Myocyte (in vitro differentiated cells): ENCODE data around the gene TPGS1. TPM values are rescaled to one million over a fixed set of nuclear protein-coding genes. Genes with fewer than 3 reads are reported as not detected.

Experiments used
- DNase-seq: peaks from one replicate; pipeline ENCODE4 v3.0.0-alpha.2; 2012; ENCODE audit warnings: low read depth
- total RNA-seq: library from RNA; depleted of rRNA; stranded (reverse); fragments of >200 nt; gene quantifications from 2 replicates; pipeline ENCODE4 v1.2.3, GENCODE V29; 2014

The TPGS1 gene
- total RNA-seq, 1 donor from 2014 or later, result 64.5 TPM

DNA sequence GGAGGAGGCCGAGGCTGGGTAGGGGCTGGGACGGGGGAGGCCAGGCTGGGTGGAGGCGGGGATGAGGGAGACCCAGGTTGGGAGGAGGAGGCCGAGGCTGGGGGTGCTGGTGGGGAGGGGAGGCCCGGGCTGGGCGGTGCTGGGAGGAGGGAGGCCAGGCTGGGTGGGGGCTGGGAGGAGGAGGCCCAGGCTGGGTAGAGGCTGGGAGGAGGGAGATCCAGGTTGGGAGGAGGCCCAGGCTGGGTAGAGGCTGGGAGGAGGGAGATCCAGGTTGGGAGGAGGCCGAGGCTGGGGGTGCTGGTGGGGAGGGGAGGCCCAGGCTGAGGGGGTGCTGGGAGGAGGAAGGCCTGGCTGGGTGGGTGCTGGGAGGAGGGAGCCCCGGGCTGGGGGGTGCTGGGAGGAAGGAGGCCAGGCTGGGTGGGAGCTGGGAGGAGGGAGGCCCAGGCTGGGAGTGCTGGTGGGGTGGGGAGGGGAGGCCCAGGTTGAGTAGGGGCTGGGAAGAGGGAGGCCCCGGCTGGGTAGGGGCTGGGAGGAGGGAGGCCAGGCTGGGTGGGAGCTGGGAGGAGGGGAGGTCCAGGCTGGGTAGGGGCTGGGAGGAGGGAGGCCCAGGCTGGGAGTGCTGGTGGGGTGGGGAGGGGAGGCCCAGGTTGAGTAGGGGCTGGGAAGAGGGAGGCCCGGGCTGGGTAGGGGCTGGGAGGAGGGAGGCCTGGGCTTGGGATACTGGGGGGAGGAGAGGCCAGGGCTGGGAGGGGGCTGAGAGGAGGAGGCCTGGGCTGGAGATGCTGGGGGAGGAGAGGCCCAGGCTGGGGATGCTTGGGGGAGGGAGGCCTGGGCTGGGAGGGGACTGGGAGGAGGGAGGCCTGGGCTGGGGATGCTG is 10.7 kb downstream of the TPGS1 start:
- no peak for DNase-seq

DNA sequence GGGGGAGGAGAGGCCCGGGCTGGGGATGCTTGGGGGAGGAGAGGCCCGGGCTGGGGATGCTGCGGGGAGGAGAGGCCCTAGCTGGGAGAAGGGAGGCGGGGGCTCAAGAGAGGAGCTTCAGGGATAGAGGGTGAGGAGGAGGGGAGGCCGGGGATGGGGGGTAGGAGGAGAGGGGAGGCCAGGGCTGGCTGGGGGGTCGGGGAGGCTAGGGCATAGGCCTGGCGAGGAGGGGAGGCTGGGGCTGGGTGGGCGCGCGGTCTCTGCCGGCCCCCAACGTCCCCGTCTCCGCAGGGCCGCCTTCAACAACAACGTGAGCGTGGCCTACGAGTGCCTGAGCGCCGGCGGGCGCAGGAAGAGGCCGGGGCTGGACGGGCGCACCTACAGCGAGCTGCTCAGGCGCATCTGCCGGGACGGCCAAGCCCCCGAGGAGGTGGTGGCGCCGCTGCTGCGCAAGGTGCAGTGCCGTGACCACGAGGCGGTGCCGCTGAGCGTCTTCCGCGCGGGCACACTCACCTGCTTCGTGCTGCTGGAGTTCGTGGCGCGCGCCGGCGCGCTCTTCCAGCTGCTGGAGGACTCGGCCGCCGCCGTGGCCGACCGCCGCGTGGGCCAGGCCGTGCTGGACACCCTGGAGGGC is 11.4 kb downstream of the TPGS1 start:
- DNase-seq, result no peak

DNA sequence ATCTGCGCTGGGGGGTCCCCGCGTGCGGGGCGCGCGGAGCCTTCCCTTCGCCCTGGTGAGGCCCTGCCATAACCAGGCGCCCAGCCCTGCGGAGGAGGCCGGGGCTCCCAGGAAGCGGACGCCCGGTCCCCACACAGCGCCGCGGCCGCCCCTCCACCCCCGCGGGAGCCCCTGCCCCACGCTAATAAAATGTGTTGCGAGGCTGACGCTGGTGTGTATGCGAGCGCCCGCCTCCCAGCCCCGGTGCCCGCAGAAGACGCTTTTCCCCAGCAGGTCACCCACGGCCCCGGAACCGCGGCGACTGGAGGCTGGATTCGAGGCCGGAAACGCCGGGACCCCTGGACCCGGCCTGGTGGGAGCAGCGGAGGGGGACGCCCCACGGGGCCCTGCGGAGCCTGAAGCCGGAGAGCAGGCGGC is 12.2 kb downstream of the TPGS1 start:
- no peak for DNase-seq

DNA sequence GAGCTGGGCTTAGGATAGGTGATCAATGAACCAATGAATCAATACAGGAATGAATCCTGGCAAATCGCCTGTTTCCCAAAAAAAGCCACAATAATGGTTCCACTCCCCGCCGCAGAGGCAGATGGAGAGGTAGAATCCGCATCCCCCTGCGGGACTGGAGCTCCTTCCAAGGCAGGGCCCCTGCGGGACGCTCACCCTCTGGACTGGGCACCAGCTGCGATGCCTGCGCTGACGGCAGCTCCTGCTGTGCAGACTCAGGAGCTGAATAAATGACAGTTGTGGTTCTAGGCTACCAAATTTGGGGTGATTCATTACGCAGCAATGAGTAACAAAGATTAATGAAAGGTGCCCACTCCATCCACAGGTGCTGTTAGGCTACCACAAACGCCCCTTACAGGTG is 15.4 kb downstream of the TPGS1 start:
- no peak for DNase-seq

DNA sequence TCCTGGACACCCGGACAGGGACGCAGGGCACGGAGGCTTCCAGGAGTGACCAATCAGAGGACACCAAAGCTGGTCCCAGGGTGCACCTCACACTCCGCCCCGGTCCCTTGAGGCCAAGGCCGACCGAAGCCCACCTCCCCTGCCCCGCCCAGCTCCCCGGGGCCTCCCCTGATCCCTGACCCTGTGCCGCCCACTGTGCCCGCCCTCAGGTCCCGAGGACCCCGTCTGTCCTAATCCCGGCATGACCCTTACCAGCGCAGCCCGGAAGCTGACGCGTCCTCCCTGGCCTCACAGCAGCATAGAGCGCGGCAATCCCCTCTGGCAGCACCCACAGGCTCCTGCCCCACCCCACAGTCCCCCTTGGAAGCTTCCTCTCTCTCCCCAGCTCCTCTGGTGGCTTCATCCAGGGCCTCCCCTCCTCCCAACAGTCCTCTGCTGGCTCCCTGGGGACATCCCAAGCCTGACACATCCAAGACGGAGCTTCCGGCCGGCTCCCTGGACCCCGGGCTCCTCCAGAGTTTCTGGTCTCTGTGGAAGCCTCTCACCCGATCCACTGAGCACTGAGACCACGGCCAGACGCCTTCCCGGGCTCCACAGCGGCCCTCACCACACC is 16.9 kb downstream of the TPGS1 start:
- DNase-seq, result no peak

DNA sequence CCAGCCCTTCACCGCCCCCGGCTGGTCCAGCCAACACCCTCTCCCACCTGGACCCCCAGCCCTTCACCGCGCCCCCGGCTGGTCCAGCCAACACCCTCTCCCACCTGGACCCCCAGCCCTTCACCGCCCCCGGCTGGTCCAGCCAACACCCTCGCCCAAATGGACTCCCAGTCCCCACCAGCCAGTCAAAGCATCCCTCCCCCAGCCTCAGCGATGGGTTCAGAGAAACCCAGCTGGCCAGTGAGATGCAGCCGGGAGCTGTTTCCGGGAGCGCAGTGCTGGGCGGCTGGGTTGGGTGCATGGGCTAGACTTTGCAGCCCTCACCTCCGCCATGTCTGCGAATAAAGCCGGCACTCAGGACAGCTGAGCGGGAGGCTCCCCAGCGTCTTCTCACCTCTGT is 17.7 kb downstream of the TPGS1 start:
- DNase-seq, result no peak

DNA sequence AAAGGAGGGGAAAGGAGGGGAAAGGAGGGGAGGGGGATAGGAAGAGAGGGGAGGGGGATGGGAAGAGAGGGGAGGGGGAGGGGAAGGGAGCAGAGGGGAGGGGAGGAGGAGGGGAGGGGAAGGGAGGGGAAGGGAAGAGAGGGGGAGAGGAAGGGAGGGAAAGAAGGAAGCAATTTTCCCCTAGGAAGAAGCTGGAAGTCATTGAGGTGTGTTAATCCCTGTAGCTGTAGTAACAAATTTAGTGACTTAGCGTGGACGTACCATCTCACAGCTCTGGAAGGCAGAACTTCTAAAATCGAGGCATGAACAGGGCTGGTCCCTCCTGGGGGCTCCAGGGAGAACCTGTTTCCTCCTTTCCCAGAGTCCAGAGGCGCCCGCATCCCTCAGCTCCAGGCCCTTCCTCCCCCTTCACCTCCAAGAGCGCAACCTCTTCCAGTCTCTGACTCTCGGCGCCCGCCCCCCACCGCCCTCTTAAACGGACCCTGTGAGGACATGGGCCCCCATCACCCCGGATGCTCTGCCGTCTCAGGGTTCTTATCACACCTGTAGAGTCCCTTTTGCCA is 18.6 kb downstream of the TPGS1 start:
- DNase-seq, result no peak

DNA sequence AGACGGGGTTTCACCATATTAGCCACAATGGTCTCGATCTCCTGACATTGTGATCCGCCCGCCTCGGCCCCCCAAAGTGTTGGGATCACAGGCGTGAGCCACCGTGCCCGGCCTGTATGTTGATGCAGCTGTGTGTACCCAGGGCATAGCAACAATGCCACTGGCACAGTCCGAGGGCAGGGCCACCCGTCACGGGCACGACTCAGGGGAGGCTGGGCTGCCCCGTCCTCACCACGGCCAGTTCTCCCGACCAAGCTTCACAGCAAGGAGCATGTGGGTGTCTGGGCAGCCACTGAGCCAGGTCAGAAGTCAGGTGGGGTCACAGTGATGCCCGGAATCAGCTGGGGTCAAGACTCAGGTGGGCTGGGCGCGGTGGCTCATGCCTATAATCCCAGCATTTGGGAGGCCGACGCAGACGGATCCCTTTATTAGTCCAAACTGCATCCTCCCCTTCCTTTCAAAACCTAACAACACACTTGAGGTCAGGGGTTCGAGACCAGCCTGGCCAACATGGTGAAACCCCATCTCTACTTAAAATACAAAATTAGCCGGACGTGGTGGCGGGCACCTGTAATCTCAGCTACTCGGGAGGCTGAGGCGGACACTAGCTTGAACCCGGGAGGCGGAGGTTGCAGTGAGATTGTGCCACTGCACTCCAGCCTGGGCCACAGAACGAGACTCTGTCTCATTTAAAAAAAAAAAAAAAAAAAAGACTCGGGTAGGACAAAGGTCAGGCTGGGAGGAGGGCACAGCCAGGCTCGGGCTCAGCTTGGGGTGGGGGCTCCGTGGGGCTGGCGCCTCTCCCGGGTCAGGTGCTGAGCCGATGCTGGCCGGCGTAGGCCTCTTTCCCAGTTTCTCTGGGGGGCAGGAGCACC is 23.1 kb downstream of the TPGS1 start:
- no peak for DNase-seq

DNA sequence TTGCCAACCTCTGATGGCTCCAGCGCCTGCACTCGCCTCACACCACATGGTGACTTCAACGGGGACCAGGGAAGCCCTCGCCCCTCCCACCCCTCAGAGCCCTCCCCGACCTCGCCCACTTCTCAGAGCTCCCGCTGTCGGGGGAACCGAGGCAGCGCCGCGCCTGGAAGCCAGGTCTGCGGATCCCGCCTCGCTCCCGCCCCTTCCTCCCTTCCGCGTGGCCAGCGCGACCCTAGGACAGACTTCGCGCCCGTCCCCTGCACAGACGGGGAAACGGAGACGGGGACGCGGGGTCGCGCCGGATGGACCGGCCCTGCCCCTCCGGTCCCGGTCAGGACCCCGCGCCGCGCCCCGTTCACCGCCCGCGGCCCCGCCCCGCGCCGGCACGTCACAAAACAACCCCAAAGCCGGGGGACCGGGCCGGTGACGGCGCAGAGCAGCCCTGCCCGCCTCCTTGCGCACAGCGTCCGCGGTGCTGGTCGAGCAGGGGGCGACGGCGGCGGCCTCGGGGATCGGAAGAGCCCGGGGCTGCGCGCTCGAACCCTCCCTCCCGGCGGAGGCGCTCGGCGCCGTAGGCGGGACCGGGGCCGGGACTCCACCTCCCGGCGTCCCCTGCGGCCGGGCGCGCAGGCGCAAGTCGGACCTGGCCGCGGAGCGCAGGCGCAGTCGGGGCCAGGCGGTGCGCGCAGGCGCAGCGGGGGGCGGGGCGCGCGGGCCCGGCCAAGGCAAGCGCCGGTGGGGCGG is 23.9 kb downstream of the TPGS1 start:
- peak; percentile 81 for DNase-seq

DNA sequence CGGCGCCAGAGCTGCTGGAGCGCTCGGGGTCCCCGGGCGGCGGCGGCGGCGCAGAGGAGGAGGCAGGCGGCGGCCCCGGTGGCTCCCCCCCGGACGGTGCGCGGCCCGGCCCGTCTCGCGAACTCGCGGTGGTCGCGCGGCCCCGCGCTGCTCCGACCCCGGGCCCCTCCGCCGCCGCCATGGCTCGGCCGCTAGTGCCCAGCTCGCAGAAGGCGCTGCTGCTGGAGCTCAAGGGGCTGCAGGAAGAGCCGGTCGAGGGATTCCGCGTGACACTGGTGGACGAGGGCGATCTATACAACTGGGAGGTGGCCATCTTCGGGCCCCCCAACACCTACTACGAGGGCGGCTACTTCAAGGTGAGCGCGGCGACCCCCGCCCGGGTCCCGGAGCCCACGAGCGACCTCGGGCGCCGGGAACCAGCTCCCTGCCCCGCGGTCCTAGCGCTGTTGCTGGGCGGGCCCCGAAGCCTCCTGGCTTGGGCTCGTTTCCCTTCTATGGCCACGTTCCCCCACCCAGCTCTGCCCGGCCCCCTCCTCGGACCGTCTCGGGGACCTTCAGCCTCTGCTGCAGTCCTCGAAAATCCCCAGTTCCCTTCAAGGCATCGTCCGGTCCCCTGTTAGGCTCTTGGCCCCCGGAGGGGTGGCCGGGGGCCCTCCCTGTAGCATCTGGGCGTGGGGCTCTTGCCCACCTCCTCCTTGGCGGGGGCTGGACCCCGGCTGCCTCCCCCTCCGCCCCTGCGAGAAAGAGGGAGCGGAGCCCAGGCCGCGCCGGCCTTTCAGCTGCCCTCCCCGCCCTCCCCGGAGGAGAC is 24.7 kb downstream of the TPGS1 start, which contains the start of gene CDC34:
Gene CDC34, plus strand, starts transcription at position 8 of the 808 bp plus-strand sequence. Its CDS starts 172 bp downstream, at position 180.
- peak; percentile 13 for DNase-seq

DNA sequence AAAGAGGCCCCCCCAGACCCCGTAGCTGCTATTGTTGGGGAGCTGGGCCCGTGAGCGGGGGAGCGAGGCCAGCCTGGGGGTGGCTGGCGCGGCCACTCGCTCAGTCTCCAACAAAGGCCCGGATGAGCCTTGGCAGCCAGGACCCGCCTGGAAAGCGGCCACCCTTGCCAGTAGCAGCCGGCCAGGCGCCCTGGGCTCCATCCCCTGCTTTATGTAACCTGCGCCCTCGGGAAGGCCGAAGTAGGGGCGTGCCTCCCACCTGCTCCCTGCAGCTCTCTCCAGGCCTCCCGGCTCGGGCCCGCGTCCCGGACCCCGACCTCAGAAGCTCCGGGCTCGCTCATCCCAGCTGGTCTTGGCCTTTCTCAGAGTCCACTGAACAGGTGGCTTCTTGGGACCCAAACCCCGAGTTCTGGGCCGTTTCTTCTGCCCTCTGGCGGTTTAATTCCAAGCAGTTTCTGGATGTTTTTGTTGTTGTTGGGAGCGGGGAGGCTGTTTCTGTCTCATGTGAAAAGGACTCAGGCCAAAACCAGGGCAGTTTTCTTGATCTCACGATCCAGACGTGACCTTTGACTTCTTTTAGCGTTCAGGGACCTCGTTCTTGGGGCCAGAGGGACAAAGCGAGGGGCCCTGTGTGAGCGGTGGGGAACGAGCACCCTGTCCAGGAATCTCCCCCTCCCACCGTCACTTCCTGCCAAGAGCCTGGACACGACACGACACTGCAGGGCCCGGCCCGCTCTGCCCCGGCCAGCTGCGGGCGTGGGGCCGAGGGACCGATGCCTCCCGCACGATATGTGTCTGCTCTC is 25.5 kb downstream of the TPGS1 start:
- peak; percentile 89 for DNase-seq

DNA sequence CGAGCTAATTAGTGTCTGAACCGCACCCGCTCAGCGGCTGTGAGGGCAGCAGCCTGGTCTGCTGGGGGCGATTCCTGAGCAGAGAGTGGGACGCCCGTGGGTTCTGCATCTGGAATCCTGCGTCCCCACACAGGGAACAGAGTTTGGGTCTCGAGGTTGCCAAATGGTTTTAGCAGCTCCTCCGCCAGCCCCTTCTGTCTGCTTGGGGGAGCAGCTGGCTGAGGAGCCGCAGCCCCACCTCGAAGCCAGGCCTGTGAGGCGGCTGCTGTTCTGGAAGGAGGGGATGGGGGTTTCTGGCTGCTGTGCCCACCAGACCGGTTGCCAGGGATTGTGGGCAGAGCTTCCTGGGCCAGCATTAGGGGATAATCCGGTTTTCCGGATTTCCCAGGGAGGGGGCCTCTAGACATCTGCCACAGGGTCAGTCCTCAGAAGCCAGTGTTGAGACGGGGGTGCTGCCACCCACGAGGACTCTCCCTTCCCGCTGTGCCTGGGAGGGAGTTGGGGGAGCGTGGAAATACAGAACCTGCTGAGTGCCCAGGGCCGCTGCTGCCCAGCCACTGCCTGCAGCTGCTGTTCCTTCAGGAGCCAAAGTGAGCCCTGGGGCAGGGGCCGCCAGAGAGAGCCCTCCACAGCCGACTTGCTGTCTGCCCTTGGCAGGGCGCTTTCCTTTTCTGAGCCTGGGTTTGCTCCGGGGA is 26.2 kb downstream of the TPGS1 start:
- peak; percentile 59 for DNase-seq

DNA sequence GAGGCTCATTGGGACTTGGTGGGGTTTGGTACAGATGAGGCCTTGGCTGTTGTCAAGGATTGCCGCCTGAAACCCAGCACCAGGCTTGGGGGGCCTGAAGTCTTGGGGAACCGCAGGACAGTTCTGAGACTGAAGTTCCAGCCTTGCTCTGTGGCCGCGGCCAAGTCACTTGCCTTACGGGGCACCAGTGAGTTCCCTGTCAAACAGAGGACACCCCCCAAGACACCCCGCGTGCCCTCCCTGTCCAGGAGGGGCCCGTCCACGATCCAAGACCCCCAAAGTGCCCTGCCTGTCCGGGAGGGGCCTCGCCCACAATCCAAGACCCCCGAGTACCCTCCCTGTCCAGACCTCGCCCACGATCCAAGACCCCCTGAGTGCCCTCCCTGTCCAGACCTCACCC is 26.8 kb downstream of the TPGS1 start:
- no peak for DNase-seq

DNA sequence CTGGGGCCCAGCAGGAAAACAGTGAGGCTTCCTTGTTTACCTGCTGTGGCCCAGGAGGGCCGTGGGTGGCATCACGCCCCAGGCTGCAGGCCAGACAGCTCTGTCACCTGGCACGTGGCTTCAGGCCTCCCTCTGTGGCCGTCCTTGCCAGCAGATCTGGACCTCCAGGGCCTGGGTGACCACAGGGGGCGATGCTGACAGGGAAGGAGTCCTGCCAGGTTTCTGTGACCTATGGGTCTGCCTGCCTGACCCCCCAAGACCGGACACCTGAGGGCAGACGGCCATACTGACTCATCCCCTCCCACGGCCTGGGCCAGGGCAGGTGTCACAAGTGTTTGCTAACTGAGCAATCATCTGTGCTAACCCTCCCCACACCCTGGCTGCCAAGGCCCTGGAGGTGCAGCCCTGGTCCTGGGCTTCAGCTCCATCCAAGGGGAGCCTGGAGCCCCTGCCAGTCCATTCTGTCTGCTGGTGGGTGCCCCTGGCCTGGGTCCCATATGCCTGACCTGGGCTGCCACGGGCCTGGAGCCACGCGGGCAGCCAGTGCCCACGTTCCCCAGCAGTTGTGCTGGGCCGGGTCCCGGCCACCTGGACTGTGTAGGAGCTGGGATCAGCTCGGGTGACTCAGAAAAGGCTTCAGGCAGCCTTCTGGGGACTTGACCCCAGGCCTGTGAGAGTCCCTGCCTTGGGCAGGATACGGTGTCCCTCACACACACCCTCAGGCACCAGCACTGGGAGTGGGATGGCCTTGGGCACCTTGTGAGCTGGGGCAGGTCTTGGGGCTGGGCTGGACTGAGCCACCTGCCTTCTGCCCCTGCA is 27.9 kb downstream of the TPGS1 start:
- DNase-seq, result peak; percentile 25

DNA sequence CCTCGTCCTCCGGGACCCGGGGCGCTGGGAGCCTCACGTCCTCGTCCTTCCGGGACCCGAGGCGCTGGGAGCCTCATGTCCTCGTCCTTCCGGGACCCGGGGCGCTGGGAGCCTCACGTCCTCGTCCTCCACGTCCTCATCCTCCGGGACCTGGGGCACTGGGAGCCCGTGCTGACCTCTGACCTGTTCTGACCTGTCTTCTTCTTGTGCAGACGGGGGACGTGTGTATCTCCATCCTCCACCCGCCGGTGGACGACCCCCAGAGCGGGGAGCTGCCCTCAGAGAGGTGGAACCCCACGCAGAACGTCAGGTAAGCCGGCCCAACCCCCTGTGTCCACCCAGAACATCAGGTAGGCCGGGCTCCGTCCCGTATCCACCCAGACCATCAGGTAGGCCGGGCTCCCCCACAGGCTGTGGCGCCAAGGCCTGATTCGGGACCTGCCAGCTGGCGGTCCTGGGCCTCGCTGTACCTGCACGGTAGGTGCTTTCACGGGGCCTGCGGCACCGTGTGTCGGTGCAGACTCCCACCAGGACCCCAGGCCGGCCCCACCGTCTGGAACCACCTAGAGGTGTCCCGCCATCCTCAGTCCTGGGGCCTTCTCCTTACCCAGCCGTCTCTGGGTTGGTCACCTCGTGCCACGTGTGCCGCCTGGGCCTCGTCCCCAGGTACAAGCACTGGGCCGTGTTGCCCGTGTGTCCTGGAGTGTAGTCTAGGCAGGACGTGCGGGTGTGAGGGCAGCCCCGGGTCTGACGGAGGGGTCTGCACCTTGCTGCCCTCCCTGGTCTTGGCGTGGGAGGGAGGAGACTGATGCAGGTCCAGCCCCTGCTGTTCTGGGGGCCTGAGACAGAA is 29.0 kb downstream of the TPGS1 start:
- no peak for DNase-seq

DNA sequence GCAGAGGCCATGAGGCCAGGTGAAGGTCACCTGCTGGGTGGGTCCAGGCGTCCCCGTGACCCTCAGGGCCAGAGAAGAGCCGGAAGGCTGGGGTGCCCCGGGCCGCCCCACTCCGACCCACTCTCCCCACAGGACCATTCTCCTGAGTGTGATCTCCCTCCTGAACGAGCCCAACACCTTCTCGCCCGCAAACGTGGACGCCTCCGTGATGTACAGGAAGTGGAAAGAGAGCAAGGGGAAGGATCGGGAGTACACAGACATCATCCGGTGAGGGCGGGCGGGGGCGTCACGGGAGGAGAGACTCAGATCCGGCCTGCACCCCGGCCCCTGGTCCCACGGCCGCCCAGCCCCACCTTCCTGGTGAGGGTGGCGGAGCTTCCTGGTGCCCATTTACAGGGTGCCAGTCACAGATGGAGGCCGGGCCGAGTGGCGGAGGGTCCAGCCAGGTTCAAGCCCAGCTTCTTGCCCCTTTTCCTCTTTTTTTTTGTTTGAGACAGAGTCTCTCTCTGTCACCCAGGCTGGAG is 29.6 kb downstream of the TPGS1 start:
- no peak for DNase-seq
